ENCODE measurements around the gene EID3. TPM values are rescaled to one million over a fixed set of nuclear protein-coding genes. Genes with fewer than 3 reads are reported as not detected.

The EID3 gene
- total RNA-seq, 3 donors from 2014 or later: 6.7 to 13.3 (median 12.1) TPM

DNA sequence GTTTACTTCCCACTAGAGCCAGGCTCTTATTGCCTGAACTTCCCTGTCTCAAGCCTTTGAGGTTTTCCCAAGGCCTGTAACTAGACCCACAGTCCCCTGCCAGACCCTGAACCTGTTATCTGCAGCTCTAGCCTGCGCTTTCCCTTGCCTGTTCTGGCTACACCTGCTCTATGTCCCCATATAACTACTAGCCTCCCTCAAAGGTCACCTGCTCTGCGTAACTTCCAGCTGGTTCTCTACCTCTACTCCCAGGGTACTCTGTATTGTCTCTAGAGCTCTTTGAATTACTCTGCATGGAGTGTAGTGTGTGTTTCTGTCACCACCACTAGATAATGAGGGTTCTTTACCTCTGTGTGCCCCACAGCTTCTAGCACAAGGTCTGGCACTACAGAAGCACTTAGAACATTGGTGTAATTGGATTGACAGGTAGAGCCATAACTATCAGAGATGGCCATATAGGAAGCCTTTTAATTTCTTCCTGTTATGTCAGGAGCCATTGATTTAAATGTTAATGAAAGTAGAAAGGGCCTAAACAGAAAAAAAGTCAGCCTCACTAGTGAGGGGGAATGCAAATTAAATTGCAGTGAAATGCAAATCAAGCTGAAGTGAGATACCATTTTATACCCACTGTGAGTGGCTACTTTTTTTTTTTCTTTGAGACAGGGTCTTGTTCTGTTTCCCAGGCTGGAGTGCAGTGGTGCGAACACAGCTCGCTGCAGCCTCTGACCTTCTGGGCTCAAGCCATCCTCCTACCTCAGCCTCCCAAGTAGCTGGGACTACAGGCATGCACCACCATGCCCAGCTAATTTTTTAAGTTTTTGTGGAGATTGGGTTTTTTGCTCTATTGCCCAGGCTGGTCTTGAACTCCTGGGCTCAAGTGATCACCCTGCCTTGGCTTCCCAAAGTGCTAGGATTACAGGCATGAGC, 47.8 kb downstream of the EID3 start:
- intact Hi-C loops (cut with DNase I; ENCODE audit: low total_unique reads): no loop called here
- no peaks in the 10 kb centered on the region for H3K9me3 ChIP-seq
- H3K36me3 ChIP-seq: no peaks in the 10 kb centered on the region
- H3K27ac ChIP-seq: no peak overlapping the region
- no peak for DNase-seq (ENCODE audit: low spot score in 2 of 2)
- no peaks in the 10 kb centered on the region for H3K27me3 ChIP-seq
- TF ChIP-seq POLR2AphosphoS5 (IDR thresholded peaks at IDR 0.05) (no peak), POLR2A (IDR thresholded peaks at IDR 0.05) (no peak)
- TF ChIP-seq, protein P1, sequence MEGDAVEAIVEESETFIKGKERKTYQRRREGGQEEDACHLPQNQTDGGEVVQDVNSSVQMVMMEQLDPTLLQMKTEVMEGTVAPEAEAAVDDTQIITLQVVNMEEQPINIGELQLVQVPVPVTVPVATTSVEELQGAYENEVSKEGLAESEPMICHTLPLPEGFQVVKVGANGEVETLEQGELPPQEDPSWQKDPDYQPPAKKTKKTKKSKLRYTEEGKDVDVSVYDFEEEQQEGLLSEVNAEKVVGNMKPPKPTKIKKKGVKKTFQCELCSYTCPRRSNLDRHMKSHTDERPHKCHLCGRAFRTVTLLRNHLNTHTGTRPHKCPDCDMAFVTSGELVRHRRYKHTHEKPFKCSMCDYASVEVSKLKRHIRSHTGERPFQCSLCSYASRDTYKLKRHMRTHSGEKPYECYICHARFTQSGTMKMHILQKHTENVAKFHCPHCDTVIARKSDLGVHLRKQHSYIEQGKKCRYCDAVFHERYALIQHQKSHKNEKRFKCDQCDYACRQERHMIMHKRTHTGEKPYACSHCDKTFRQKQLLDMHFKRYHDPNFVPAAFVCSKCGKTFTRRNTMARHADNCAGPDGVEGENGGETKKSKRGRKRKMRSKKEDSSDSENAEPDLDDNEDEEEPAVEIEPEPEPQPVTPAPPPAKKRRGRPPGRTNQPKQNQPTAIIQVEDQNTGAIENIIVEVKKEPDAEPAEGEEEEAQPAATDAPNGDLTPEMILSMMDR (IDR thresholded peaks at IDR 0.05): no peak
- no peak overlapping the region for H3K4me3 ChIP-seq
- H3K4me1 ChIP-seq: no peaks in the 10 kb centered on the region

DNA sequence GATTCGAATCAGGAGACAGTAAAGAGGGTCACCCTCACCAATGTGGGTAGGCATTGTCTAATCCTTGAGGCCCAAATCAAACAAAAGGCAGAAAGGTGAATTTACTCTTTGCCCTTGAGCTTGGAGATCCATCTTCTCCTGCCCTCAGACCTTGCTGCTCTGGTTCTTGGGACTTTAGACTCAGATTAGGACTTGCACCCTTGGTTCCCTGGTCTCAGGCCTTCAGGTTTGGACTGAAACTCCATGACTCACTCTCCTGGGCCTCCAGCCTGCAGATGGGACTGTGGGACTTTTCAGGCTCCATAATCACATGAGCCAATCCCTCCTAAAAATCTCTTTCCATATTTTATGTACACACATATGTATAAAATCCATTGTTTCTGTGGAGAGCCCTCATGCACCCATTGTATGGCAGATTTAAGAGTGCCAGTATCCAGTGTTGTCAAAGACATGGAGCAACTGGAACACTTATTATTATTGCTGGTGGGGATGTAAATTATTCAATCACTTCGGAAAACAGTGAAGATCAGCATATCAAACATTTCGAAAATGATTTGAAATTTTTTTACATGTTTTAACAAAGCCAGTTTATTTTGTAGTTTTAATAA, 48.7 kb downstream of the EID3 start:
- no peaks in the 10 kb centered on the region for H3K36me3 ChIP-seq
- no peaks in the 10 kb centered on the region for H3K27me3 ChIP-seq
- H3K4me1 ChIP-seq: no peaks in the 10 kb centered on the region

DNA sequence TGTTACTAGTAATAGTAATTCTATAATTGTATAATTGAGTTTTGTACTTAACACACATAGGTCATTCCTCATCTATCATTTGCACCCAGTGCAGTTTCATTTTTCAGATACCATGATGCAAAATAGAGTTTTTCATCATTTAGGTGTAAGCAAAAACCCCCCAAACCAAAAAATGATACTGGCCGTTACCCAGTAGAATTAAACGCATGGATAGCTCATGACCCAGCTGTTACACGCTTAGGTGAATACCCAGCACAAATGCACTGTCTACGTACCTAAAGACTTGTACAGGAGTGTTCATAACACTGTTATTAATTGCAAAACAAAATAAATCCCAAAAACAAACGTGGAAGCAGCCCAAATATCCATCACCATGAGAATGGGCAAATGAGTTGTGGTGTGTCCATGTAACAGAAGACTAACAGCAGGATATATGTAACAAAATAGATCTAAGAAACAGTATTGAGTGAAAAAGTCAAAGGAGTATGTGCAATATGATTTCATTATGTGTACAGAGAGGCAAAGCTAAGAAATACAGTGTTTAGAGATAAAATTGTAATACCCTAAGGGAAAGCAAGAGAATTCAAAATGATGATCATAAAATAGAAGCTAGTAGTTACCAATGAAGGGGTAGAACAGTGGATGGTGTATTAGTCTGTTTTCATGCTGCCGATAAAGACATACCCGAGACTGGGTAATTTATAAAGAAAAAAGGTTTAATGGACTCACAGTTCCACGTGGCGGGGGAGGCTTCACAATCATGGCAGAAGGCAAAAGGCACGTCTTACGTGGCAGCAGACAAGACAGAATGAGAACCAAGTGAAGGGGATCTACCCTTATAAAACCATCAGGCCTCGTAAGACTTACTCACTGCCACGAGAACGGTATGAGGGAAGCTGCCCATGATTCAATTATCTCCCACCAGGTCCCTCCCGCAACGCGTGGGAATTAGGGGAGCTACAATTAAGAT, 49.8 kb downstream of the EID3 start:
- H3K36me3 ChIP-seq: no peaks in the 10 kb centered on the region
- DNase-seq (ENCODE audit: low spot score in 2 of 2): no peak
- intact Hi-C loops (cut with DNase I; ENCODE audit: low total_unique reads): no loop called here
- no peak for TF ChIP-seq POLR2A (IDR thresholded peaks at IDR 0.05)
- TF ChIP-seq, protein P1 (IDR thresholded peaks at IDR 0.05): no peak
- TF ChIP-seq POLR2AphosphoS5 (IDR thresholded peaks at IDR 0.05): no peak
- H3K4me1 ChIP-seq: no peaks in the 10 kb centered on the region
- no peaks in the 10 kb centered on the region for H3K9me3 ChIP-seq
- no peak overlapping the region for H3K4me3 ChIP-seq
- H3K27ac ChIP-seq: no peak overlapping the region
- no peaks in the 10 kb centered on the region for H3K27me3 ChIP-seq

More for the DNA sequence above, 48.7 kb downstream of the EID3 start:
- intact Hi-C loops (cut with DNase I; ENCODE audit: low total_unique reads): no loop called here
- DNase-seq (ENCODE audit: low spot score in 2 of 2): no peak
- no peaks in the 10 kb centered on the region for H3K9me3 ChIP-seq
- TF ChIP-seq, protein P1 (IDR thresholded peaks at IDR 0.05): no peak
- TF ChIP-seq POLR2AphosphoS5 (IDR thresholded peaks at IDR 0.05) (no peak), POLR2A (IDR thresholded peaks at IDR 0.05) (no peak)
- H3K27ac ChIP-seq: no peak overlapping the region
- no peak overlapping the region for H3K4me3 ChIP-seq

DNA sequence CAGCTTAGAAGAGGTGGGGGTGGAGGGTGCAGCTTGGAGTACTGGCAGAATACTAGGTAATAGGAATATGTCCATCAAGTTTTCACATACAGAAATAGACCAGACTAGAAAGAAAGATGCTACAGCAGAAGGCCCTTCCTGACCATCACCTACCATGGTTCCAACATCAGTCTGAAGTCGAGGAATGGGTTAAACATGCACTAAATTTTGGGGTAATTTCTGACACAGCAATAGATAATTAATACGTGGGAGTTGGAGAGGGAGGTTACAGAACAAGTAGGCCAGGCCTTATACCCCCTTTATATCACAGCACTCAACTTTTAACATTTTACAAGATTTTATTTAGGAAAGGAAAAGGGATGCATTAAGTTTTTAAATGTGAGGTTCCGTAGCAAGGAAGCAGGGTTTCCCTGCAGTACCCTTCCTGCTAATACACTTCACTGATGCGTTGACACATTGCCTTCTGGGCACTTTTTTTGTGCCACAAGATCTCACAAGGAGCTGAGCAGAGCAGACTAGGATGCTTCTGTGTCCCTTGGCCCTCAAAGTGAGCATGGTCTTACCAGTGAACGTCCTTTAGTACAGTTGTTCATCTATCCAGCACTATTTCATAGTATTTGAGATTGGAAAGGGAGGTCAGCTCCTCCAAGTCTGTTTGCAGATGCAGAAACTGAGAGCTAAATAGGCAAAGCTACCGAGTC, 50.8 kb downstream of the EID3 start:
- Histone ChIP-seq H3K27me3 (no peaks in the 10 kb centered on the region), H3K36me3 (no peaks in the 10 kb centered on the region), H3K4me3 (no peak overlapping the region), H3K27ac (no peak overlapping the region), H3K9me3 (no peaks in the 10 kb centered on the region), H3K4me1 (no peaks in the 10 kb centered on the region)
- intact Hi-C loops (cut with DNase I; ENCODE audit: low total_unique reads): no loop called here
- no peak for DNase-seq (ENCODE audit: low spot score in 2 of 2)
- TF ChIP-seq POLR2A (IDR thresholded peaks at IDR 0.05) (no peak), POLR2AphosphoS5 (IDR thresholded peaks at IDR 0.05) (no peak)
- TF ChIP-seq, protein P1 (IDR thresholded peaks at IDR 0.05): no peak

Other genes with a start within 250 kb of the EID3 start
- gene HCFC2, start 239.2 kb upstream of the EID3 start, total RNA-seq: 10 to 100 TPM; 20.3 to 26.2 (median 23.2) TPM
- gene NFYB, start 165.5 kb upstream of the EID3 start, total RNA-seq: 10 to 100 TPM; 51.1 to 59.3 (median 54.2) TPM
- gene TXNRD1, start 88.0 kb upstream of the EID3 start, total RNA-seq: 100 to 1,000 TPM in 2 of 3 donors, 10 to 100 TPM in 1; 60.2 to 137 (median 103) TPM
- 10 to 100 TPM; 12.5 to 16.4 (median 15.5) TPM for gene CHST11, start 153.2 kb downstream of the EID3 start, total RNA-seq